ENCODE data around the gene KERA. TPM values are rescaled to one million over a fixed set of nuclear protein-coding genes. Genes with fewer than 3 reads are reported as not detected.
A peak's percentile ranks its signal among the peaks of the same experiment; 100 is the strongest.

KERA gene
- total RNA-seq, 4 donors from 2014 or later = not detected

GRCh38 chr12:91103101-91103500 is 45.3 kb upstream of the KERA start:
- H3K4me3 ChIP-seq = no peak overlapping the region
- H3K36me3 ChIP-seq = no peaks in the 10 kb centered on the region
- H3K4me1 ChIP-seq = peaks cover 0 to 6% (median 1%) of the 10 kb centered on the region in 4 donors
- TF ChIP-seq CTCF (IDR thresholded peaks at IDR 0.05) = no peak
- no peak for TF ChIP-seq EP300 (IDR thresholded peaks at IDR 0.05)
- TF ChIP-seq POLR2A (IDR thresholded peaks at IDR 0.05) = no peak
- no peak for DNase-seq (ENCODE audit: low spot score in 2 of 2)
- H3K9me3 ChIP-seq = no peaks in the 10 kb centered on the region
- no peak overlapping the region for H3K27ac ChIP-seq
- H3K27me3 ChIP-seq = no peaks in the 10 kb centered on the region

- no peak for DNase-seq (ENCODE audit: low spot score in 2 of 2)
- no peaks in the 10 kb centered on the region for H3K9me3 ChIP-seq
- WGBS, 2 donors = 62 to 72% methylated on average over 2 of the region's 2 CpGs
- H3K36me3 ChIP-seq = no peaks in the 10 kb centered on the region
- H3K4me1 ChIP-seq = peaks cover 0 to 6% (median 1%) of the 10 kb centered on the region in 4 donors
- H3K27me3 ChIP-seq = no peaks in the 10 kb centered on the region
- TF ChIP-seq EP300 (IDR thresholded peaks at IDR 0.05) = no peak
- TF ChIP-seq CTCF (IDR thresholded peaks at IDR 0.05) = no peak
- no peak for TF ChIP-seq POLR2A (IDR thresholded peaks at IDR 0.05)
- no peak overlapping the region for H3K27ac ChIP-seq
- H3K4me3 ChIP-seq = no peak overlapping the region
Observed at GRCh38 chr12:91100906-91101305, 43.1 kb upstream of the KERA start.

GRCh38 chr12:91099836-91100235 is 42.0 kb upstream of the KERA start:
- no peak overlapping the region for H3K4me3 ChIP-seq
- 65 to 67% methylated on average over 2 of the region's 2 CpGs for WGBS, 2 donors
- no peaks in the 10 kb centered on the region for H3K36me3 ChIP-seq
- DNase-seq (ENCODE audit: low spot score in 2 of 2) = no peak
- TF ChIP-seq POLR2A (IDR thresholded peaks at IDR 0.05) (no peak), CTCF (IDR thresholded peaks at IDR 0.05) (no peak), EP300 (IDR thresholded peaks at IDR 0.05) (no peak)
- no peaks in the 10 kb centered on the region for H3K9me3 ChIP-seq
- H3K4me1 ChIP-seq = peaks cover 0 to 6% (median 1%) of the 10 kb centered on the region in 4 donors
- H3K27me3 ChIP-seq = no peaks in the 10 kb centered on the region
- H3K27ac ChIP-seq = peak overlapping the region in 1 of 4 donors; percentile 35

- H3K4me3 ChIP-seq = no peak overlapping the region
- 47 to 48% methylated on average over 2 of the region's 2 CpGs for WGBS, 2 donors
- no peaks in the 10 kb centered on the region for H3K27me3 ChIP-seq
- peaks cover 0 to 6% (median 1%) of the 10 kb centered on the region in 4 donors for H3K4me1 ChIP-seq
- peak overlapping the region in 2 of 4 donors; percentile 37 to 66 for H3K27ac ChIP-seq
- TF ChIP-seq EP300 (IDR thresholded peaks at IDR 0.05) (no peak), CTCF (IDR thresholded peaks at IDR 0.05) (no peak), POLR2A (IDR thresholded peaks at IDR 0.05) (no peak)
- no peaks in the 10 kb centered on the region for H3K36me3 ChIP-seq
- H3K9me3 ChIP-seq = no peaks in the 10 kb centered on the region
- no peak for DNase-seq (ENCODE audit: low spot score in 2 of 2)
Observed at GRCh38 chr12:91099341-91099740, 41.5 kb upstream of the KERA start.

- Histone ChIP-seq H3K27ac (peak overlapping the region in 2 of 4 donors; percentile 37 to 66), H3K4me1 (peaks cover 0 to 6% (median 1%) of the 10 kb centered on the region in 4 donors), H3K36me3 (no peaks in the 10 kb centered on the region), H3K4me3 (no peak overlapping the region), H3K9me3 (no peaks in the 10 kb centered on the region), H3K27me3 (no peaks in the 10 kb centered on the region)
- DNase-seq (ENCODE audit: low spot score in 2 of 2) = peak in 1 of 2 donors; percentile 51
- 21 to 42% methylated on average over 3 of the region's 3 CpGs for WGBS, 2 donors
- TF ChIP-seq POLR2A (IDR thresholded peaks at IDR 0.05) (no peak), EP300 (IDR thresholded peaks at IDR 0.05) (peak in 1 of 2 donors; percentile 61), CTCF (IDR thresholded peaks at IDR 0.05) (no peak)
Observed at GRCh38 chr12:91098941-91099340, 41.1 kb upstream of the KERA start.
